NT2/D1 (cell line): Measurements from ENCODE around the gene ACO2.

ENCODE experiments used
- DNase-seq: peaks from one replicate; pipeline ENCODE4 v3.0.0-alpha.2; 2011; ENCODE audit warnings: low read depth, low spot score
- H3K27me3 ChIP-seq: 2 replicates; pipeline ENCODE4 v1.6.0; 2011; ENCODE audit warnings: mild to moderate bottlenecking; ENCODE audit not compliant: insufficient read length, insufficient read depth
- H3K36me3 ChIP-seq: 2 replicates; pipeline ENCODE4 v1.6.1; 2011; ENCODE audit warnings: mild to moderate bottlenecking, low read length, mixed read lengths; ENCODE audit not compliant: insufficient read depth, insufficient read length
- H3K4me1 ChIP-seq: 2 replicates; pipeline ENCODE4 v1.5.1; 2011; ENCODE audit not compliant: insufficient read depth, insufficient read length
- H3K4me3 ChIP-seq: 2 replicates; pipeline ENCODE4 v1.5.1; 2011; ENCODE audit warnings: low read depth; ENCODE audit not compliant: insufficient read length
- H3K9ac ChIP-seq: 2 replicates; pipeline ENCODE4 v1.6.0; 2011; ENCODE audit warnings: low read depth; ENCODE audit not compliant: insufficient read length
- H3K9me3 ChIP-seq: 2 replicates; pipeline ENCODE4 v1.5.1; 2011; ENCODE audit warnings: mild to moderate bottlenecking, low read length; ENCODE audit not compliant: insufficient read depth
- SUZ12 ChIP-seq: IDR thresholded peaks from 2 replicates; pipeline ENCODE4 v1.6.1; 2011; ENCODE audit not compliant: insufficient read length, insufficient read depth; ENCODE audit errors: extremely low read depth
- YY1 ChIP-seq: IDR thresholded peaks from 2 replicates; pipeline ENCODE4 v1.6.1; 2011; ENCODE audit not compliant: insufficient read length, insufficient read depth
- ZNF274 ChIP-seq: IDR thresholded peaks from 2 replicates; pipeline ENCODE4 v1.6.1; 2011; ENCODE audit warnings: mild to moderate bottlenecking, low read depth, low read length

Gene ACO2

GRCh38 chr22:41543854-41544670 is 75.1 kb downstream of the ACO2 start, which contains the start of gene POLR3H:
TSS of gene POLR3H (minus strand) at chr22:41544470. CDS start at chr22:41544101, 369 bp downstream.
- H3K9ac ChIP-seq, result peak within 1 kb of the TSS; percentile 93
- H3K4me3 ChIP-seq, result peak within 1 kb of the TSS; percentile 92
- no peaks in the 10 kb centered on the region for H3K27me3 ChIP-seq
- no peak for TF ChIP-seq YY1
- no peak for TF ChIP-seq SUZ12
- no peak for TF ChIP-seq ZNF274
- H3K4me1 ChIP-seq, result no peaks in the 10 kb centered on the region
- H3K9me3 ChIP-seq, result no peaks in the 10 kb centered on the region
- peak; percentile 91 for DNase-seq
- peaks cover 31% of the 10 kb centered on the region for H3K36me3 ChIP-seq

GRCh38 chr22:41544671-41545476 is 76.0 kb downstream of the ACO2 start:
- TF ChIP-seq ZNF274 (no peak), SUZ12 (no peak), YY1 (no peak)
- DNase-seq, result no peak
- no peaks in the 10 kb centered on the region for H3K9me3 ChIP-seq
- H3K36me3 ChIP-seq, result peaks cover 23% of the 10 kb centered on the region
- no peak overlapping the region for H3K9ac ChIP-seq
- H3K4me3 ChIP-seq, result peak overlapping the region; percentile 92
- no peaks in the 10 kb centered on the region for H3K4me1 ChIP-seq
- no peaks in the 10 kb centered on the region for H3K27me3 ChIP-seq

DNA sequence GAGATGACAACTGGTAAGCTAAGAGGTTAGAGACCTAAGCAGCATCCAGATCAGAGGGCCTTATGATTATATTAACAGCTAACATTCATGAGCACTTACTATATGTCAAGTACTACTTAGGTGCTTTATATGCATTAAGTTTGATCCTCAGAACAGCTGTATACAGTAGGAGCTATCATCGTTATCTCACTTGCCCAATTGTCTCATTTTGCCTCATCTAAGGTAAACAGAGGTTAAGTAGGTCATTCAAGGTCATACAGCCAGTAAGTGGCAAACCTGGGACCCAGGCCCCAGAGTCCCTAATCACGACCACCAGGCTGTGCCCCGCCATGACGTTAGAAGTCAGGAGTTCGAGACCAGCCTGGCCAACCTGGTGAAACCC is 79.9 kb downstream of the ACO2 start:
- Histone ChIP-seq H3K4me1 (no peaks in the 10 kb centered on the region), H3K9ac (no peak overlapping the region), H3K36me3 (no peaks in the 10 kb centered on the region), H3K4me3 (no peak overlapping the region), H3K9me3 (no peaks in the 10 kb centered on the region), H3K27me3 (no peaks in the 10 kb centered on the region)
- no peak for DNase-seq
- TF ChIP-seq ZNF274 (no peak), SUZ12 (no peak), YY1 (no peak)

DNA sequence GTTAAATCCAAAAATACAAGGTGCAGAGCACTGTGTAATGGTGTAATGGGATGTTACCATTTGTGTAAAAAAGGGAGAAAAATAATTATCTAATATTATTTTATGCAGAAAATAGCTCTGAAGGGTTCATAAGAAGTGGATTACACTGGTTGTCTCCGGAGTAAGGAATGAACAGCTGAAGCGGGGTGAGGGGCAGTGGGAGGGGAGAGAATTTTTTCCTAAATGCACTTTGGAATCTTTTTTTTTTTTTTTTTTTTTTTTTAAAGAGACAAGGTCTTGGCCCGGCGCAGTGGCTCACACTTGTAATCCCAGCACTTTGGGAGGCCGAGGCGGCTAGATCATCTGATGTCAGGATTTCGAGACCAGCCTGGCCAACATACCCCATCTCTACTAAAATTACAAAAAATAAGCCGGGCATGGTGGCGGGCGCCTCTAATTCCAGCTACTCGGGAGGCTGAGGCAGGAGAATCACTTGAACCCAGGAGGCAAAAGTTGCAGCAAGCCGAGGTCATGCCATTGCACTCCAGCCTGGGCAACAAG is 82.1 kb downstream of the ACO2 start:
- Histone ChIP-seq H3K36me3 (no peaks in the 10 kb centered on the region), H3K4me1 (no peaks in the 10 kb centered on the region), H3K27me3 (no peaks in the 10 kb centered on the region), H3K9me3 (no peaks in the 10 kb centered on the region), H3K9ac (no peak overlapping the region), H3K4me3 (no peak overlapping the region)
- DNase-seq, result no peak
- no peak for TF ChIP-seq YY1
- TF ChIP-seq SUZ12, result no peak
- no peak for TF ChIP-seq ZNF274

DNA sequence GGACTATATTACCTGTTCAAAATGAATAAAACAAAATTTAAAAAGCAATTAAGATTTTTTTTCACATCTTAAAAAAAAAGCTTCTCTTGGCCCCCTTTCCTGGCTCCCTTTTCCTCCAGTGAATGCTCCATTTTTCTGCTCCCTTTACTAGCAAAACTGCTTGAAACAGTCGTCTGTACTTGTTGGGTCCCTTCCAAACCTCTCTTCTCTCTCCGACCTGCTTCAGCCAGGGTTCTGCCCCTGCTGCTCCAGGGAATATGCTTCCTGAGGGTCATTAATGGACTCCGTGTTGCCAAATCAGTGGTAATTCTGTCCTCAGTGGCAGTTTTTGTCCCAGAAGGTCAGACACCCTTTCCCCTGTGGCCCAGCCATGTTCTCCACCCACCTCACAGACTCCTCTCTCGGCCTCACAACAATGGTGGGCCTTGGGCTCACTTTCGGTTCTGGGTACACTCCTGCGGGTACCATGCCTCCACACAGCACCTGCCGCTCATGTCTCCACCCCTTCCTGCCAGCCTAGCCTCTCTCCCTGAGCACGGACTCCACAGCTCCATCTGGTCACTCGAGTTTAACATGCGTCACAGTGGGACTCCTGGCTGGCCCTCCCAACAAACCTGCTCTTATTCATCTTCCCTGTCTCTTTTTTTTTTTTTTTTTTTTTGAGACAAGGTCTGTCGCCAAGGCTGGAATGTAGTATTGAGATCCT is 83.1 kb downstream of the ACO2 start:
- Histone ChIP-seq H3K27me3 (no peaks in the 10 kb centered on the region), H3K9ac (no peak overlapping the region), H3K9me3 (no peaks in the 10 kb centered on the region), H3K4me1 (no peaks in the 10 kb centered on the region), H3K36me3 (no peaks in the 10 kb centered on the region), H3K4me3 (no peak overlapping the region)
- DNase-seq, result no peak
- TF ChIP-seq YY1 (no peak), SUZ12 (no peak)

- no peak for TF ChIP-seq YY1
- no peak for TF ChIP-seq ZNF274
- no peak for TF ChIP-seq SUZ12
- H3K36me3 ChIP-seq, result no peaks in the 10 kb centered on the region
- H3K27me3 ChIP-seq, result no peaks in the 10 kb centered on the region
- H3K9ac ChIP-seq, result peak overlapping the region; percentile 25
- H3K9me3 ChIP-seq, result no peaks in the 10 kb centered on the region
- DNase-seq, result no peak
- H3K4me3 ChIP-seq, result no peak overlapping the region
- H3K4me1 ChIP-seq, result peaks cover 7% of the 10 kb centered on the region
Observed at GRCh38 chr22:41555325-41555982, 86.5 kb downstream of the ACO2 start.
